Raji (cell line): ENCODE results near the gene GRID1.

Experiments
- POLR2A ChIP-seq: IDR thresholded peaks from 2 replicates; pipeline ENCODE4 v1.6.1; 2011; ENCODE audit warnings: low read depth, low read length, control low read depth; ENCODE audit not compliant: insufficient read depth

Gene GRID1

DNA sequence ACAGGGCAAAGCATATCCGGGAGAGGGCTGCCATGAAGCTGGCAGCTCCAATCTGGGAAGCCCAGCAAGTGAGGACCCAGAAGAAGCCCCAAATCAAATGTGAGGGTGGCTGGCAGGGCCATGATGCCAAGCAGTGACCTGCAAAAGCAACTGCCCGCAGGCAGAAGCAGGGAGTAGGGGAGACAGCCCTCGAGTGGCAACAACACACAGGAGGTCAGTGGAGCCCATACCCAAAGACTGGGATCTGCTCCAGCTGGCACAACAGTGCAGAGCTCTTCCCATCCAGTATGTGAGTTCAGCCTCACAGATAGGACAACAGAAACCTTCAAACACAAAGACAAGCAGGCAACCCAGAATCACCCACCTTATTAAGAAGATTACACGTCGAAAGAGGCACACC, 45.0 kb downstream of the GRID1 start:
- no peak for TF ChIP-seq POLR2A

- TF ChIP-seq POLR2A = no peak
Measured at GRCh38 chr10:86319676-86320075, 46.9 kb downstream of the GRID1 start.

- no peak for TF ChIP-seq POLR2A
Measured at GRCh38 chr10:86317949-86318725, 48.5 kb downstream of the GRID1 start.

DNA sequence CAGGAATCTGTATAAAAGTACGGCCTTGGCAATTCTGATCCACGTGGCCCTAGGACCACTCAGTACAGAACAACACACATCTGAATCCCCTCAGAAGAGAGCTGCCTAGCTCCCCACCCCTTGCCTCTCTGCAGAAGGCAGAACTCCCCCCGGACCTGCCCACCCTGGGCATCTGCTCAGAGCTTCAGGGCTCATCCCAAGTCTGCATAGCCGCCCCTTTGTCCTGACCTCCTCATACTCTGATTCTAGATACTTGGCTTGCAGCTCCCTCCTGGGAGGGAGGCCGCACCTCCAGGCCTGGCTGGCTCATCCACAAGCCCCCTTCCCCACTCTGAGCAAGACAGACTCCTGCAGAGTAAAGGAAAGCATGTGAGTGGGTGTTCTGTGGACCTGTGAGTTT, 49.6 kb downstream of the GRID1 start:
- no peak for TF ChIP-seq POLR2A

DNA sequence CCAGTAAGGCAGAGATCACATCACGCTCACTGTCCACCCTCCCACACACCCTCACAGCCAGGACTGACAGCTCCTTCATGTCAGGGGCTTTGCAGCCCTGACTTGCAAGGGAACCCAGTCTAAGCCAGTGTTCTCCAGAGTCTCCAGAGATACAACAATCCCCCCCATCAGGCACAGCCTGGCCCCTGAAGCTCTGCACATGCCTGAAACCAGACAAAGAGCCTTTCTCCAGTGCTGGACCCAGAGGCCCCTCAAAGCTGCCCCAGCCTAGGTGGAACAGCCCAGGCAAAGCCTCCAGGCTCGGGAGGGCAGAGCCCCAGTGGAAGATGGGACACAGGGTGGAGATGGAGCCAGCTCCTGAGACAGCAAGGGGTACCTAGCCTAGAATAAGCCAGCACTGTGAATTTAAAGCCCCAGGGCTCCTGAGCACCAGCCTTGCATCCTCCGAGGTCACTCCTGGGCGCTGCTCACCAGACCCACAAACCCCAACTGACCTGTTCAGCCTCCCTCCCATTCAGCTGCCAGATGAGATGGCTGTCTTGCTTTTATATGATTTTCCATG, 50.2 kb downstream of the GRID1 start:
- TF ChIP-seq POLR2A = no peak

DNA sequence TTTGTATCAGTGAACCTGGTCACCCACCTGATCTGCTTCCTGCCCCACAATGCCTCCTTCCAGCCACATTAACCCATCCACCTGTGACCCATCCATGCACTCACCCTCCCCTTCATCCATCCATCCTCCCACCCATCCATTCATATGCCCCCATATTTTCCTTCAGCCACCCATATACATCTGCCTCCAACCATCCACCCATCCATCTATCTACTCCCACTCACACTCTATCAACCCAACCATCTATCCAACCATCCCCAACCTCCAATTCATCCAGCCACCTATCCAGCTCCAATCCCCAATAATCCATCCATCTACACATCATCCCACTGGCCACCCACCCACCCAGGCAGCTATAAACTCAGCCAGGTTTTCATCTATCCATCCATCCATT, 51.0 kb downstream of the GRID1 start:
- TF ChIP-seq POLR2A = no peak

- TF ChIP-seq POLR2A = no peak
Measured at GRCh38 chr10:86314616-86315548, 51.7 kb downstream of the GRID1 start.

DNA sequence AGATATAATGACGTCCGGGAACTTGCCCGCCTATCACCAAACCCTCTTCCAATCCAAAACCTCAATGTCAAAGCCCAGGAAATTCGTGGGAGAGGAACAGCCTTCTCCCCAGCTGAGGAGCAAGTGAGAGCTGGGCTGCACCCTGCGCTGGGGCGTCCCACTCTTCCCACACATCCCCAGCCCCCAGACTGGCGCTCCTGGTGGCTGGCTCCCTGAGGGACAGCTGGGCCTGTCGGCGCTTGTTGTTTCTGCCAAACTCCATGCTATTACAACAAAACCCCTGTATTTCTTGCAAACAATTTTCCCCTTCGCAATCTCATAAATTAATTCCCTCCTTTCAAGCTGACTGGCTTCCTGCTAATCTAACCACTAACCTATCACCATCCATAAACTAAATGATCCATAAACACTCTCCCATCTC, 53.0 kb downstream of the GRID1 start:
- TF ChIP-seq POLR2A = no peak

DNA sequence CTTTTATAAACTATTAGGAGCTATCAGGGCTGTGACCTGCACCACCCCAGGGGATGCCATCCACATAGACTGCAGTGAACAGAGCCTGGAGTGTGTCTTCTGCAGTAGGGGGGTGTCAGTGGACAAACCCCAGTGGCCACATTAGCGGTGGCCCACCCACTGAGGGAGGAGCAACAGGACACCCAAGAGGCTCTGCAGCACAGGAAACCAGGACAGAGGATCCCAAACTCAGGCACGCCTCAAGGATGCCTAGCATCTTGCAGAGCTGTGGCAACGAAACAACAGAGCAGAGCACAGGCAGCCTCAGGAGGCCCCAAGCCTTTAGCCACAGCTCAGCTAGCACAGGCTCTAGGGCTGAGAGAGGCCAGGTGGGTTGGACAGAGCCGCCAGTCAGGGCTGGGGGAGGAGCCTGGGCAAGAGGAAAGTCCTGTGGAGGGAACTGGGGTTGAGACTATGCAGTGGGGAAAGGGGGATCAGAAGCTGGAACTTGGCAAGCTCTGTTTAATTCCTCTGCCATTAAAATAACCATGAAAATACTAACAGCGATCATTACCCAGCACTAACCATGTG, 53.8 kb downstream of the GRID1 start:
- no peak for TF ChIP-seq POLR2A

GRCh38 chr10:86311906-86312305, 54.7 kb downstream of the GRID1 start:
- TF ChIP-seq POLR2A = no peak

DNA sequence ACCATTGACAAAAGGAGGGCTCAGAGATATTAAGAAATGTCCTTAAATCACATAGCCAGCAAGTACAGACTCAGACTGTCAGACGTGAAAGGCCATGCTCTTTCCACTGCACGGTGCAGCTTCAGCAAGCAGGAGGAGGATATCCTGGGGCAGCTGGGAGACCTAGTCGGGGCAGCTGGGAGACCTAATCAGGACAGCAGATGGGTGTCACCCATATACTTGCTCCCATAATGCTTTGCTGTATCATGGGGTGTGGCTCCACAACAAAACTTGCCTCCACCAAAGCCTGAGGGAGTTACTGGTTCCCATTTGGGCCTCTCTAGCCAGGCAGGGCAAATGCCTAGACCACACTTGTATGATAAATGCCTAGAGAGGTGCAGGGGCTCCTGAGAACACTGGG, 55.4 kb downstream of the GRID1 start:
- TF ChIP-seq POLR2A = no peak

GRCh38 chr10:86310702-86311101, 55.9 kb downstream of the GRID1 start:
- no peak for TF ChIP-seq POLR2A

DNA sequence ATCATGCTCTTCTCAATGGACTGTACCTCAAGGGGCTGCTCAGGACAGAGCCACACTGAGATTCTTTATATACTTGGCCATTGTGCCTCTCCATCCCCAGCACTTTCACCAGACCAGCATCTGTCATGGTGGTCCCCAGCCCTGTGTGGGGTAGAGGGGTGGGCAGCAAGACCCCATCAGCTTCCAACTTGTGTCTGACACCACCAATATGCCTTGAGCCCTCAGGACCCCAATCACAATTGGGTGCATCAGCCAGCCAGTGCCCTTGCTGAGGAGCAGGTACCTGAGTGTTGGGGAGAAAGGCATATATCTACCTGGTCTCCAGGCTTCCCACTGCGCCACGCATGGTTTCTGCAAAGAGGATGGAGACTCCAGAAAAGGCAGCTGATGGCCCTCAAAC, 56.3 kb downstream of the GRID1 start:
- TF ChIP-seq POLR2A = no peak

DNA sequence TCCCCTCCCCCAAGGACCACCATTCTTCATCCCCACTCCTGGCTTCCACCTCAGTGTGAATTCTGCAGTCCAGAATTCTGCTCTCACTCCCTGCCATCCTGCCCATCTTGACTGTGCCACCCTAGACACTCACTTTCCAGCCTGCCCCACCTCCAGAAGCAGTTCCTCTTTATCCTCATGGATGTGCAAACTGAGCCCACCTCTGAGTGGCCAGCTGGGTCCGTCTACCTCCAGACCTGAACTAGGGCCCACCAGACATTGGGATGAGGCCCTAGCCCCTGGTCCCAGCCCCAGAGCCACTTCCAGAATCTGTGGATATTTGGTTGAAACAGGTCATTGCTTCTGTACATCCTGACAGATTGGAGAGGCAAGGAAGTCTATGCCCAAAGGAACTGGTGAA, 58.5 kb downstream of the GRID1 start:
- no peak for TF ChIP-seq POLR2A

GRCh38 chr10:86306628-86307278, 59.8 kb downstream of the GRID1 start:
- no peak for TF ChIP-seq POLR2A
